A549 (cell line): Measurements from ENCODE around the gene C1orf21.

ENCODE experiments used
- BCL3 ChIP-seq: fragments of >200 bp; sonication (Bioruptor Twin); formaldehyde crosslinking; IDR thresholded peaks from 3 replicates; pipeline ENCODE4 v1.6.1; 2016
- CEBPB ChIP-seq, 2 experiments: fragments of >200 bp in 1 of 2; sonication (Bioruptor Twin) in 1 of 2; formaldehyde crosslinking in 1 of 2; IDR thresholded peaks; 2 replicates each; pipeline ENCODE4 v1.6.1; 2012 to 2016
- CHD2 ChIP-seq: fragments of 150-350 bp; IDR thresholded peaks from 2 replicates; pipeline ENCODE4 v1.6.1; 2014; ENCODE audit warnings: low read length; ENCODE audit not compliant: partially characterized antibody
- CTCF ChIP-seq: fragments of >200 bp; sonication (Bioruptor Twin); formaldehyde crosslinking; IDR thresholded peaks from 3 replicates; pipeline ENCODE4 v1.5.1; 2016
- EP300 ChIP-seq, 2 experiments: fragments of >200 bp; sonication (Bioruptor Twin); formaldehyde crosslinking; IDR thresholded peaks; 2 replicates in 1 of 2; 3 replicates in 1 of 2; pipeline ENCODE4 v1.6.1; 2016 to 2017
- HDAC2 ChIP-seq: fragments of 200-600 bp; sonication (generic); IDR thresholded peaks from 2 replicates; pipeline ENCODE4 v1.6.1; 2016
- JUNB ChIP-seq: fragments of >200 bp; sonication (Bioruptor Twin); formaldehyde crosslinking; IDR thresholded peaks from 2 replicates; pipeline ENCODE4 v1.6.1; 2016
- POLR2A ChIP-seq: IDR thresholded peaks from 2 replicates; pipeline ENCODE4 v1.6.1; 2012; ENCODE audit warnings: mild to moderate bottlenecking, low read length
- SMC3 ChIP-seq: fragments of >200 bp; sonication (Bioruptor Twin); formaldehyde crosslinking; IDR thresholded peaks from 3 replicates; pipeline ENCODE4 v1.6.1; 2018; ENCODE audit warnings: inconsistent platforms
- SREBF2 ChIP-seq: fragments of 450-650 bp; IDR thresholded peaks from 2 replicates; pipeline ENCODE4 v1.6.1; 2014; ENCODE audit warnings: mild to moderate bottlenecking, moderate library complexity
- ZFP36 ChIP-seq: fragments of 450-650 bp; IDR thresholded peaks from 2 replicates; pipeline ENCODE4 v1.6.1; 2014; ENCODE audit warnings: borderline replicate concordance; ENCODE audit not compliant: partially characterized antibody

GRCh38 chr1:184412472-184412871 is 25.6 kb downstream of the C1orf21 start:
- no peak for TF ChIP-seq EP300 (IDR thresholded peaks at IDR 0.05)
- TF ChIP-seq CTCF = no peak
- no peak for TF ChIP-seq BCL3
- TF ChIP-seq CHD2 = no peak
- no peak for TF ChIP-seq CEBPB (IDR thresholded peaks at IDR 0.05)
- no peak for TF ChIP-seq HDAC2
- no peak for TF ChIP-seq POLR2A
- no peak for TF ChIP-seq JUNB
- no peak for TF ChIP-seq ZFP36
- TF ChIP-seq SMC3 = no peak
- TF ChIP-seq SREBF2 = no peak
